H1 (cell line): ENCODE measurements around the gene ECD. TPM values are rescaled to one million over a fixed set of nuclear protein-coding genes. Genes with fewer than 3 reads are reported as not detected.

Source experiments
- CTCF ChIA-PET: fragments of 300-600 bp; sonication (Branson Sonifier 250); formaldehyde crosslinking; loops from one replicate; lab custom pipeline; 2021; ENCODE audit not compliant: partially characterized antibody; lab: Charles Lee
- POLR2A ChIA-PET: fragments of 300-600 bp; sonication (Branson Sonifier 250); formaldehyde crosslinking; loops from one replicate; lab custom pipeline; 2021; ENCODE audit warnings: inconsistent platforms; ENCODE audit not compliant: partially characterized antibody; lab: Charles Lee
- DNase-seq, 2 experiments: peaks; one replicate each; pipeline versions ENCODE4 v3.0.0 to v3.0.0-alpha.2; 2010 to 2022; ENCODE audit warnings: low spot score in 2 of 2, low read depth in 1 of 2, mixed read lengths in 1 of 2
- FAIRE-seq: peaks from 2 replicates; lab custom pipeline; 2011; peaks lifted over from hg19 to GRCh38; lab: Jason Lieb, UNC
- H2AFZ ChIP-seq: 2 replicates; pipeline ENCODE4 v1.8.1; 2012; ENCODE audit warnings: low read length, inconsistent platforms
- H2AK5ac ChIP-seq: 2 replicates; pipeline ENCODE4 v1.6.1; 2013; ENCODE audit warnings: low read depth, low read length
- H2BK120ac ChIP-seq: replicated peaks from 2 replicates; pipeline ENCODE3; 2013; ENCODE audit warnings: low read depth, low read length, inconsistent platforms
- H2BK12ac ChIP-seq: 2 replicates; pipeline ENCODE4 v1.6.1; 2013; ENCODE audit warnings: low read depth, low read length
- H2BK15ac ChIP-seq: 2 replicates; pipeline ENCODE4 v1.6.1; 2013; ENCODE audit warnings: low read length
- H2BK20ac ChIP-seq: 2 replicates; pipeline ENCODE4 v1.6.1; 2013; ENCODE audit warnings: low read length
- H2BK5ac ChIP-seq: 2 replicates; pipeline ENCODE4 v1.6.1; 2013; ENCODE audit warnings: low read depth, low read length
- H3K14ac ChIP-seq: 2 replicates; pipeline ENCODE4 v1.6.1; 2013; ENCODE audit warnings: inconsistent platforms; ENCODE audit not compliant: insufficient read length
- H3K18ac ChIP-seq: 2 replicates; pipeline ENCODE4 v1.6.1; 2013; ENCODE audit warnings: low read length; ENCODE audit errors: extremely low read depth
- H3K23ac ChIP-seq: 2 replicates; pipeline ENCODE4 v1.6.1; 2013; ENCODE audit warnings: inconsistent platforms; ENCODE audit not compliant: insufficient read length
- H3K23me2 ChIP-seq: 2 replicates; pipeline ENCODE4 v1.6.1; 2013; ENCODE audit warnings: low read depth, low read length
- H3K27ac ChIP-seq: 2 replicates; pipeline ENCODE4 v1.6.1; 2011; ENCODE audit warnings: low read depth, low read length, inconsistent platforms
- H3K27me3 ChIP-seq, 4 experiments: replicated peaks in 1 of 4; 1 replicate in 1 of 4; 2 replicates in 3 of 4; pipeline versions ENCODE4 v1.6.1 to v1.8.1; 2011 to 2013; ENCODE audit warnings: low read length in 3 of 4, mild to moderate bottlenecking in 3 of 4, inconsistent platforms in 2 of 4, mixed read lengths in 2 of 4, moderate library complexity in 1 of 4; ENCODE audit not compliant: control insufficient read depth in 3 of 4, insufficient read depth in 3 of 4; ENCODE audit errors: extremely low read depth in 1 of 4
- H3K36me3 ChIP-seq, 4 experiments: 2 replicates each; pipeline versions ENCODE4 v1.6.1 to v1.8.1; 2011 to 2013; ENCODE audit warnings: mild to moderate bottlenecking in 4 of 4, low read length in 3 of 4, moderate library complexity in 2 of 4, control low read depth in 1 of 4, inconsistent platforms in 1 of 4; ENCODE audit not compliant: insufficient read depth in 4 of 4, control insufficient read depth in 2 of 4
- H3K4ac ChIP-seq: replicated peaks from 2 replicates; pipeline ENCODE3; 2013; ENCODE audit warnings: low read length, low read depth, mixed read lengths, inconsistent platforms; ENCODE audit not compliant: insufficient read length
- H3K4me1 ChIP-seq, 4 experiments: replicated peaks in 1 of 4; 1 replicate in 1 of 4; 2 replicates in 3 of 4; pipeline versions ENCODE4 v1.6.1 to v1.8.1; 2011 to 2013; ENCODE audit warnings: low read length in 3 of 4, inconsistent platforms in 2 of 4, mixed read lengths in 1 of 4; ENCODE audit not compliant: insufficient read depth in 4 of 4, control insufficient read depth in 3 of 4
- H3K4me2 ChIP-seq, 2 experiments: 2 replicates each; pipeline versions ENCODE4 v1.6.1 to v1.8.1; 2011 to 2013; ENCODE audit warnings: low read depth in 2 of 2, low read length in 2 of 2, control low read depth in 1 of 2, inconsistent platforms in 1 of 2, mild to moderate bottlenecking in 1 of 2; ENCODE audit not compliant: insufficient read depth in 1 of 2
- H3K4me3 ChIP-seq, 4 experiments: fragments of 200-600, 300-600 bp in 1 of 4; sonication (generic), shearing (Covaris generic), sonication (Bioruptor Twin) in 1 of 4; 2 replicates each; pipeline versions ENCODE4 v1.5.1 to v1.8.1; 2011 to 2016; ENCODE audit warnings: low read length in 4 of 4, low read depth in 3 of 4, control low read depth in 2 of 4, inconsistent platforms in 2 of 4, mild to moderate bottlenecking in 2 of 4, mixed read lengths in 1 of 4, moderate library complexity in 1 of 4; ENCODE audit not compliant: insufficient read depth in 2 of 4; ENCODE audit errors: extremely low read depth in 1 of 4
- H3K56ac ChIP-seq: replicated peaks from 2 replicates; pipeline ENCODE3; 2013; ENCODE audit warnings: low read depth, mild to moderate bottlenecking, mixed read lengths, low read length, inconsistent platforms; ENCODE audit not compliant: insufficient read length
- H3K79me1 ChIP-seq: 2 replicates; pipeline ENCODE4 v1.6.1; 2013; ENCODE audit warnings: low read depth, low read length, control low read depth
- H3K79me2 ChIP-seq, 2 experiments: 2 replicates each; pipeline versions ENCODE4 v1.6.1 to v1.8.1; 2012 to 2013; ENCODE audit warnings: low read length in 2 of 2, mild to moderate bottlenecking in 2 of 2, inconsistent platforms in 1 of 2; ENCODE audit not compliant: insufficient read depth in 2 of 2, control insufficient read depth in 1 of 2
- H3K9ac ChIP-seq, 4 experiments: replicated peaks in 1 of 4; 1 replicate in 1 of 4; 2 replicates in 3 of 4; pipeline versions ENCODE4 v1.6.1 to v1.8.1; 2011 to 2013; ENCODE audit warnings: low read depth in 3 of 4, low read length in 3 of 4, control low read depth in 2 of 4, mild to moderate bottlenecking in 2 of 4, moderate library complexity in 2 of 4, inconsistent platforms in 1 of 4; ENCODE audit errors: extremely low read depth in 1 of 4
- H3K9me3 ChIP-seq, 2 experiments: 2 replicates each; pipeline versions ENCODE4 v1.6.1 to v1.8.1; 2012 to 2013; ENCODE audit warnings: mild to moderate bottlenecking in 2 of 2, moderate library complexity in 2 of 2, control low read depth in 1 of 2, inconsistent platforms in 1 of 2, low read depth in 1 of 2, low read length in 1 of 2, mixed read lengths in 1 of 2; ENCODE audit not compliant: insufficient read depth in 2 of 2
- H4K20me1 ChIP-seq, 2 experiments: replicated peaks in 1 of 2; 2 replicates each; pipeline versions ENCODE3 to v1.8.1; 2011 to 2013; ENCODE audit warnings: inconsistent platforms in 2 of 2, low read length in 2 of 2, mild to moderate bottlenecking in 1 of 2; ENCODE audit not compliant: insufficient read depth in 2 of 2, control insufficient read depth in 1 of 2
- H4K5ac ChIP-seq: 2 replicates; pipeline ENCODE4 v1.6.1; 2013; ENCODE audit warnings: low read length, low read depth, mixed read lengths, inconsistent platforms; ENCODE audit not compliant: insufficient read length
- H4K8ac ChIP-seq: 2 replicates; pipeline ENCODE4 v1.8.0; 2013; ENCODE audit warnings: mild to moderate bottlenecking, moderate library complexity, low read length, inconsistent platforms; ENCODE audit not compliant: insufficient read depth; ENCODE audit errors: extremely low read depth
- H4K91ac ChIP-seq: replicated peaks from 2 replicates; pipeline ENCODE3; 2013; ENCODE audit warnings: low read length, mixed read lengths, inconsistent platforms; ENCODE audit not compliant: insufficient read length
- CTCF ChIP-seq, 3 experiments: IDR thresholded peaks; 1 replicate in 2 of 3; 2 replicates in 1 of 3; pipeline versions ENCODE4 v1.5.1 to v1.6.1; 2011; ENCODE audit warnings: low read length in 3 of 3, mild to moderate bottlenecking in 3 of 3, inconsistent platforms in 2 of 3, low read depth in 1 of 3, moderate library complexity in 1 of 3; ENCODE audit not compliant: insufficient read depth in 1 of 3; ENCODE audit errors: control extremely low read depth in 1 of 3
- EP300 ChIP-seq, 2 experiments: IDR thresholded peaks; 1 replicate in 1 of 2; 2 replicates in 1 of 2; pipeline ENCODE4 v1.6.1; 2011 to 2012; ENCODE audit warnings: low read depth in 2 of 2, low read length in 2 of 2, mild to moderate bottlenecking in 2 of 2, borderline replicate concordance in 1 of 2, inconsistent platforms in 1 of 2, moderate library complexity in 1 of 2
- FOSL1 ChIP-seq: IDR thresholded peaks from 2 replicates; pipeline ENCODE4 v1.6.1; 2011; ENCODE audit warnings: mild to moderate bottlenecking, low read depth, low read length, moderate library complexity; ENCODE audit not compliant: insufficient read depth
- HDAC6 ChIP-seq: IDR thresholded peaks from one replicate; pipeline ENCODE4 v1.7.1; 2012; ENCODE audit warnings: low read depth, mild to moderate bottlenecking, inconsistent platforms, low read length, moderate library complexity
- KDM4A ChIP-seq: IDR thresholded peaks from one replicate; pipeline ENCODE4 v1.7.1; 2012; ENCODE audit warnings: low read depth, mild to moderate bottlenecking, moderate library complexity, low read length, inconsistent platforms; ENCODE audit not compliant: severe bottlenecking
- POLR2A ChIP-seq, 2 experiments: IDR thresholded peaks; 1 replicate in 1 of 2; 2 replicates in 1 of 2; pipeline ENCODE4 v1.6.1; 2011; ENCODE audit warnings: low read depth in 2 of 2, low read length in 2 of 2, mild to moderate bottlenecking in 2 of 2; ENCODE audit errors: control extremely low read depth in 1 of 2
- POLR2AphosphoS5 ChIP-seq: IDR thresholded peaks from 2 replicates; pipeline ENCODE4 v1.6.1; 2011; ENCODE audit warnings: low read depth, low read length
- RXRA ChIP-seq: IDR thresholded peaks from 2 replicates; pipeline ENCODE4 v1.6.1; 2011; ENCODE audit warnings: low read depth, mild to moderate bottlenecking, low read length, moderate library complexity; ENCODE audit not compliant: insufficient read depth
- SIN3A ChIP-seq, 2 experiments: IDR thresholded peaks in 1 of 2; conservative IDR thresholded peaks in 1 of 2; 2 replicates each; pipeline ENCODE4 v1.6.1; 2011 to 2012; ENCODE audit warnings: low read length in 2 of 2, improper control_type of control experiment in 1 of 2, low read depth in 1 of 2, mild to moderate bottlenecking in 1 of 2
- SIRT6 ChIP-seq: IDR thresholded peaks from one replicate; pipeline ENCODE4 v1.7.1; 2012; ENCODE audit warnings: low read length, inconsistent platforms
- TCF12 ChIP-seq: IDR thresholded peaks from 2 replicates; pipeline ENCODE4 v1.6.1; 2011; ENCODE audit warnings: low read depth, mild to moderate bottlenecking, low read length
- ZNF274 ChIP-seq: IDR thresholded peaks from 2 replicates; pipeline ENCODE4 v1.7.0; 2012; ENCODE audit warnings: low read length, borderline replicate concordance; ENCODE audit errors: extremely low read depth
- WGBS, 2 experiments: shearing (Covaris generic) in 1 of 2; methylation state at CpG; one replicate each; pipeline versions ENCODE4 v1.1.6 to v1.1.7; 2013 to 2015; ENCODE audit warnings: low lambda C conversion rate in 2 of 2, mixed read lengths in 2 of 2, inconsistent platforms in 1 of 2, low coverage in 1 of 2, missing lambda C conversion rate in 1 of 2; ENCODE audit not compliant: insufficient replicate concordance in 2 of 2, insufficient coverage in 1 of 2, insufficient read length in 1 of 2; ENCODE audit errors: extremely low coverage in 1 of 2, missing lambda C conversion rate in 1 of 2; 5-methylcytosine and 5-hydroxymethylcytosine counted together
- polyA plus RNA-seq, 7 experiments: library from polyadenylated mRNA; depleted of rRNA in 3 of 7; stranded (reverse) in 5 of 7; unstranded in 2 of 7; fragments of >200 nt in 5 of 7; fragments of 200-250 nt in 2 of 7; gene quantifications; 1 replicate in 5 of 7; 2 replicates in 1 of 7; 4 replicates in 1 of 7; pipeline versions ENCODE4 v1.2.1 to v1.2.3, GENCODE V29; 2011 to 2013; ENCODE audit warnings: missing spikeins in 2 of 7, mixed read lengths in 2 of 7
- total RNA-seq: library from RNA; stranded (reverse); fragmentation: NEBNext Ultra II Directional; extraction: Animal tissue kit (Norgen Biotek cat#: 25700); gene quantifications from 2 replicates; pipeline ENCODE4 v1.2.1, GENCODE V29; 2021

ECD gene
- total and polyA plus RNA-seq, 2 of the 8 experiments (the other 6 are each of a cell fraction or from before 2014, with no cell fraction given), result 27.1 to 38.0 TPM

- Histone ChIP-seq H3K4me1 (no peaks in the 10 kb centered on the region), H3K79me1 (peaks cover 5% of the 10 kb centered on the region), H3K14ac (no peak overlapping the region), H4K20me1 (peaks cover 0 to 9% of the 10 kb centered on the region in 2 experiments), H4K8ac (no peak overlapping the region), H2BK20ac (no peak overlapping the region), H3K18ac (no peak overlapping the region), H3K36me3 (peaks cover 2 to 19% (median 14%) of the 10 kb centered on the region in 4 experiments; a peak in 7 of 8 replicates), H3K23ac (no peak overlapping the region), H3K56ac (no peak overlapping the region), H3K4me2 (no peak overlapping the region), H2AK5ac (no peak overlapping the region), H3K4ac (no peak overlapping the region), H3K23me2 (no peaks in the 10 kb centered on the region; the same call in 1 of the 2 replicates), H3K27me3 (no peaks in the 10 kb centered on the region), H2AFZ (no peak overlapping the region), H3K9me3 (no peaks in the 10 kb centered on the region; a peak in 1 of 4 replicates), H3K79me2 (peaks cover 9 to 66% of the 10 kb centered on the region in 2 experiments), H2BK5ac (no peak overlapping the region), H4K5ac (no peak overlapping the region), H2BK12ac (no peak overlapping the region), H3K4me3 (no peak overlapping the region), H3K9ac (no peak overlapping the region), H2BK120ac (no peak overlapping the region), H3K27ac (no peak overlapping the region), H4K91ac (no peak overlapping the region), H2BK15ac (no peak overlapping the region)
- WGBS, 2 experiments, result 89% methylated on average over 2 of the region's 2 CpGs; no CpG with 5 or more reads in 1 of the 2 experiments
- ChIA-PET CTCF (interaction anchor here (1.3 kb wide), 1 partner anchor 52 kb away, joined by 3 read pairs; the partner anchor contains the start of gene NUDT13), POLR2A (no interaction called here)
- no peak for FAIRE-seq
- DNase-seq, result no peak
- TF ChIP-seq FOSL1 (no peak), HDAC6 (no peak), KDM4A (no peak), SIN3A (conservative IDR thresholded peaks at IDR 0.05 in 1 of 2, IDR thresholded peaks at IDR 0.05 in 1 of 2; ENCODE audit: low read depth in 1 of 2, low read length in 2 of 2) (no peak), ZNF274 (no peak), RXRA (no peak), POLR2A (IDR thresholded peaks at IDR 0.05; ENCODE audit: control extremely low read depth in 1 of 2, low read depth in 2 of 2, low read length in 2 of 2) (no peak), TCF12 (no peak), POLR2AphosphoS5 (no peak), EP300 (IDR thresholded peaks at IDR 0.05; ENCODE audit: borderline replicate concordance in 1 of 2, low read depth in 2 of 2, low read length in 2 of 2) (no peak), CTCF (IDR thresholded peaks at IDR 0.05; ENCODE audit: control extremely low read depth in 1 of 3, insufficient read depth in 1 of 3, low read depth in 1 of 3, low read length in 3 of 3) (no peak), SIRT6 (no peak)
Measured at GRCh38 chr10:73163096-73163495, 4.7 kb downstream of the ECD start.
